Neural cell (in vitro differentiated cells): ENCODE data around the gene CDK5RAP1. TPM values are rescaled to one million over a fixed set of nuclear protein-coding genes. Genes with fewer than 3 reads are reported as not detected.

Experiments used
- H2AFZ ChIP-seq: fragments of 200-600, 300-800 bp; sonication (generic), shearing (Covaris generic); 2 replicates; pipeline ENCODE4 v1.6.0; 2014; ENCODE audit warnings: low read depth, mild to moderate bottlenecking, antibody characterized with exemption, low read length, moderate library complexity
- H3F3A ChIP-seq: fragments of 200-600 bp; shearing (Covaris generic); 2 replicates; pipeline ENCODE4 v1.6.1; 2016; ENCODE audit warnings: mild to moderate bottlenecking, moderate library complexity, mixed read lengths, antibody characterized with exemption, low read length; ENCODE audit not compliant: insufficient read depth, poor library complexity, severe bottlenecking
- H3K27ac ChIP-seq: fragments of 200-600, 300-800 bp; sonication (generic), shearing (Covaris generic); 2 replicates; pipeline ENCODE4 v1.5.1; 2014; ENCODE audit warnings: mild to moderate bottlenecking, low read length, moderate library complexity
- H3K27me3 ChIP-seq: fragments of 300-800, 200-600 bp; sonication (generic), shearing (Covaris generic); 2 replicates; pipeline ENCODE4 v1.6.0; 2014; ENCODE audit warnings: mild to moderate bottlenecking, low read depth, low read length, moderate library complexity; ENCODE audit not compliant: insufficient read depth
- H3K36me3 ChIP-seq: fragments of 300-800, 200-600 bp; sonication (generic), shearing (Covaris generic); 2 replicates; pipeline ENCODE4 v1.5.1; 2014; ENCODE audit warnings: mild to moderate bottlenecking, antibody characterized with exemption, low read length, moderate library complexity; ENCODE audit not compliant: insufficient read depth
- H3K4me2 ChIP-seq: fragments of 300-800, 200-600 bp; sonication (generic), shearing (Covaris generic); 2 replicates; pipeline ENCODE4 v1.6.0; 2014; ENCODE audit warnings: mild to moderate bottlenecking, low read length
- H3K4me3 ChIP-seq: fragments of 300-800, 200-600 bp; sonication (generic), shearing (Covaris generic); 2 replicates; pipeline ENCODE4 v1.5.1; 2014; ENCODE audit warnings: mild to moderate bottlenecking, low read length, moderate library complexity
- H3K79me2 ChIP-seq: fragments of 200-600 bp; shearing (Covaris generic); replicated peaks from 2 replicates; pipeline ENCODE4 v1.6.0; 2014; ENCODE audit warnings: mild to moderate bottlenecking, low read length, moderate library complexity; ENCODE audit not compliant: insufficient read depth
- H3K9ac ChIP-seq: fragments of 300-800, 200-600 bp; sonication (generic), shearing (Covaris generic); 2 replicates; pipeline ENCODE4 v1.6.1; 2016; ENCODE audit warnings: mild to moderate bottlenecking, low read length, mixed read lengths
- H3K9me2 ChIP-seq: fragments of 200-600 bp; shearing (Covaris generic); 2 replicates; pipeline ENCODE4 v1.6.1; 2016; ENCODE audit warnings: mild to moderate bottlenecking, low read length, mixed read lengths; ENCODE audit not compliant: insufficient read depth
- H3K9me3 ChIP-seq: fragments of 200-600, 300-800 bp; sonication (generic), shearing (Covaris generic); 2 replicates; pipeline ENCODE4 v1.6.1; 2016; ENCODE audit warnings: mild to moderate bottlenecking, mixed run types, low read length, moderate library complexity, mixed read lengths
- H4K20me1 ChIP-seq: fragments of 200-600 bp; shearing (Covaris generic); 2 replicates; pipeline ENCODE4 v1.6.1; 2016; ENCODE audit warnings: mild to moderate bottlenecking, mixed run types; ENCODE audit not compliant: insufficient read depth
- CTCF ChIP-seq: fragments of 450-650 bp; IDR thresholded peaks from 2 replicates; pipeline ENCODE4 v1.5.1; 2014; ENCODE audit warnings: antibody characterized with exemption, mild to moderate bottlenecking, moderate library complexity; ENCODE audit not compliant: poor library complexity, severe bottlenecking
- EP300 ChIP-seq: fragments of 450-650 bp; conservative IDR thresholded peaks from 2 replicates; pipeline ENCODE4 v1.6.1; 2014; ENCODE audit warnings: antibody characterized with exemption, mild to moderate bottlenecking, moderate library complexity; ENCODE audit not compliant: poor library complexity, severe bottlenecking
- EZH2 ChIP-seq: fragments of 200-600, 300-800 bp; shearing (Covaris generic), sonication (generic); IDR thresholded peaks from 2 replicates; pipeline ENCODE4 v1.6.1; 2014; ENCODE audit warnings: antibody characterized with exemption, low read length, borderline replicate concordance, mild to moderate bottlenecking; ENCODE audit not compliant: insufficient read depth, poor library complexity, severe bottlenecking
- MXI1 ChIP-seq: fragments of 450-650 bp; conservative IDR thresholded peaks from 2 replicates; pipeline ENCODE4 v1.6.1; 2014; ENCODE audit warnings: antibody characterized with exemption, mild to moderate bottlenecking; ENCODE audit not compliant: poor library complexity, severe bottlenecking
- POLR2AphosphoS5 ChIP-seq: IDR thresholded peaks from 2 replicates; pipeline ENCODE4 v1.6.1; 2012
- RAD21 ChIP-seq: fragments of 450-650 bp; conservative IDR thresholded peaks from 2 replicates; pipeline ENCODE4 v1.6.1; 2014; ENCODE audit warnings: antibody characterized with exemption, mild to moderate bottlenecking, moderate library complexity
- REST ChIP-seq: IDR thresholded peaks from 2 replicates; pipeline ENCODE4 v1.6.1; 2012; ENCODE audit warnings: borderline replicate concordance
- SMC3 ChIP-seq: fragments of 450-650 bp; conservative IDR thresholded peaks from 2 replicates; pipeline ENCODE4 v1.6.1; 2014; ENCODE audit warnings: antibody characterized with exemption, mild to moderate bottlenecking, moderate library complexity; ENCODE audit not compliant: poor library complexity
- TAF1 ChIP-seq: IDR thresholded peaks from 2 replicates; pipeline ENCODE4 v1.6.1; 2012; ENCODE audit warnings: low read depth
- polyA plus RNA-seq: library from polyadenylated mRNA; depleted of rRNA; stranded (reverse); fragments of >200 nt; gene quantifications from 2 replicates; pipeline ENCODE4 v1.2.3, GENCODE V29; 2014

CDK5RAP1 gene
- polyA plus RNA-seq, 1 donor from 2014 or later = 47.2 TPM

GRCh38 chr20:33337119-33337518, 64.2 kb downstream of the CDK5RAP1 start:
- Histone ChIP-seq H2AFZ (no peak overlapping the region), H3K36me3 (no peaks in the 10 kb centered on the region), H3K4me2 (no peak overlapping the region), H3K9me3 (no peaks in the 10 kb centered on the region), H3K9ac (no peak overlapping the region), H3K27me3 (no peaks in the 10 kb centered on the region), H3F3A (no peaks in the 10 kb centered on the region), H3K27ac (no peak overlapping the region), H4K20me1 (no peaks in the 10 kb centered on the region), H3K9me2 (no peaks in the 10 kb centered on the region), H3K79me2 (no peaks in the 10 kb centered on the region), H3K4me3 (no peak overlapping the region)
- TF ChIP-seq RAD21 (no peak), EP300 (no peak), REST (no peak), CTCF (no peak), EZH2 (no peak), MXI1 (no peak), TAF1 (no peak), SMC3 (no peak), POLR2AphosphoS5 (no peak)

- Histone ChIP-seq H3K4me3 (no peak overlapping the region), H3K4me2 (no peak overlapping the region), H4K20me1 (no peaks in the 10 kb centered on the region), H3K9me3 (no peaks in the 10 kb centered on the region), H3K9me2 (no peaks in the 10 kb centered on the region), H2AFZ (no peak overlapping the region), H3K9ac (no peak overlapping the region), H3F3A (no peaks in the 10 kb centered on the region), H3K36me3 (no peaks in the 10 kb centered on the region), H3K27me3 (no peaks in the 10 kb centered on the region), H3K27ac (no peak overlapping the region), H3K79me2 (no peaks in the 10 kb centered on the region)
- TF ChIP-seq REST = no peak
- no peak for TF ChIP-seq EP300
- TF ChIP-seq CTCF = no peak
- TF ChIP-seq TAF1 = no peak
- no peak for TF ChIP-seq RAD21
- TF ChIP-seq EZH2 = no peak
- no peak for TF ChIP-seq SMC3
- no peak for TF ChIP-seq POLR2AphosphoS5
- no peak for TF ChIP-seq MXI1
These were observed 64.9 kb downstream of the CDK5RAP1 start for GRCh38 chr20:33336375-33336774.
